H1 (cell line): ENCODE measurements around the gene HEATR9.

Experiments
- EGR1 ChIP-seq: IDR thresholded peaks from 2 replicates; pipeline ENCODE4 v1.6.1; 2011; ENCODE audit warnings: low read depth, low read length, borderline replicate concordance
- JUND ChIP-seq: IDR thresholded peaks from 2 replicates; pipeline ENCODE4 v1.6.1; 2011; ENCODE audit warnings: mild to moderate bottlenecking, improper control_type of control experiment, low read length
- KDM1A ChIP-seq: fragments of 200-600, 300-600 bp; sonication (generic); IDR thresholded peaks from 2 replicates; pipeline ENCODE4 v1.7.1; 2016; ENCODE audit warnings: mild to moderate bottlenecking, low read length, borderline replicate concordance
- KDM4A ChIP-seq: IDR thresholded peaks from one replicate; pipeline ENCODE4 v1.7.1; 2012; ENCODE audit warnings: low read depth, mild to moderate bottlenecking, moderate library complexity, low read length, inconsistent platforms; ENCODE audit not compliant: severe bottlenecking
- TBP ChIP-seq: IDR thresholded peaks from 2 replicates; pipeline ENCODE4 v1.6.1; 2011; ENCODE audit warnings: low read depth, low read length, improper control_type of control experiment
- TCF12 ChIP-seq: IDR thresholded peaks from 2 replicates; pipeline ENCODE4 v1.6.1; 2011; ENCODE audit warnings: low read depth, mild to moderate bottlenecking, low read length
- TF ChIP-seq, protein P1 (sequence below), 3 experiments: IDR thresholded peaks; 1 replicate in 2 of 3; 2 replicates in 1 of 3; pipeline versions ENCODE4 v1.5.1 to v1.6.1; 2011; ENCODE audit warnings: low read length in 3 of 3, mild to moderate bottlenecking in 3 of 3, inconsistent platforms in 2 of 3, low read depth in 1 of 3, moderate library complexity in 1 of 3; ENCODE audit not compliant: insufficient read depth in 1 of 3; ENCODE audit errors: control extremely low read depth in 1 of 3

DNA sequence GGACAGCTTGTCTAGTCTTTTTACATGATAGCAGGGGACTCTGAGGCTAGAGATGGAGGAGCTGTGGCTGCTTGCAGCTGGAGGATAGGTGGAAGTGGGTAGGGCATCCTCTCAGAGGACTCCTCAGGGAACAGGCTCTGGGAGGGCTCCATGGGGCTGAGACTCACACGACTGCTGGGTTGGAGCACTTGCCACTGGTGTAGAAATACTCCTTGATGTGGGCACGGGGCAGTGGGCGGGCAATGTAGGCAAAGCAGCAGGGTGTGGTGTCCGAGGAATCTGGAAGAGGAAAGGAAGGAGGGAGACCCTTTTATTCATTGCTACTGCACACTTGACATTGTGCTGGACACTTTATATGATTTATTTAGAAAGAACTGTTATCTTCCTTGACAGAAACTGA is 9.7 kb upstream of the HEATR9 start:
- TF ChIP-seq, protein P1, sequence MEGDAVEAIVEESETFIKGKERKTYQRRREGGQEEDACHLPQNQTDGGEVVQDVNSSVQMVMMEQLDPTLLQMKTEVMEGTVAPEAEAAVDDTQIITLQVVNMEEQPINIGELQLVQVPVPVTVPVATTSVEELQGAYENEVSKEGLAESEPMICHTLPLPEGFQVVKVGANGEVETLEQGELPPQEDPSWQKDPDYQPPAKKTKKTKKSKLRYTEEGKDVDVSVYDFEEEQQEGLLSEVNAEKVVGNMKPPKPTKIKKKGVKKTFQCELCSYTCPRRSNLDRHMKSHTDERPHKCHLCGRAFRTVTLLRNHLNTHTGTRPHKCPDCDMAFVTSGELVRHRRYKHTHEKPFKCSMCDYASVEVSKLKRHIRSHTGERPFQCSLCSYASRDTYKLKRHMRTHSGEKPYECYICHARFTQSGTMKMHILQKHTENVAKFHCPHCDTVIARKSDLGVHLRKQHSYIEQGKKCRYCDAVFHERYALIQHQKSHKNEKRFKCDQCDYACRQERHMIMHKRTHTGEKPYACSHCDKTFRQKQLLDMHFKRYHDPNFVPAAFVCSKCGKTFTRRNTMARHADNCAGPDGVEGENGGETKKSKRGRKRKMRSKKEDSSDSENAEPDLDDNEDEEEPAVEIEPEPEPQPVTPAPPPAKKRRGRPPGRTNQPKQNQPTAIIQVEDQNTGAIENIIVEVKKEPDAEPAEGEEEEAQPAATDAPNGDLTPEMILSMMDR (IDR thresholded peaks at IDR 0.05; ENCODE audit: control extremely low read depth in 1 of 3, insufficient read depth in 1 of 3, low read depth in 1 of 3, low read length in 3 of 3) = no peak
- TF ChIP-seq EGR1 (no peak), TCF12 (no peak), KDM4A (no peak), KDM1A (no peak), TBP (no peak), JUND (no peak)
